ENCODE measurements around the gene ZNF93. TPM values are rescaled to one million over a fixed set of nuclear protein-coding genes. Genes with fewer than 3 reads are reported as not detected.

The ZNF93 gene
- total and polyA plus RNA-seq, 2 of the 8 experiments (the other 6 are each of a cell fraction or from before 2014, with no cell fraction given) = 40.8 to 61.8 TPM

- Histone ChIP-seq H3K23ac (ENCODE audit: insufficient read length) (no peak overlapping the region), H4K91ac (replicated peaks; ENCODE audit: insufficient read length, low read length) (no peak overlapping the region), H3K9me3 (ENCODE audit: insufficient read depth in 2 of 2, low read depth in 1 of 2, low read length in 1 of 2) (peaks cover 0 to 7% of the 10 kb centered on the region in 2 experiments; a peak in 1 of 4 replicates), H3K79me2 (ENCODE audit: control insufficient read depth in 1 of 2, insufficient read depth in 2 of 2, low read length in 2 of 2) (peaks cover 19 to 42% of the 10 kb centered on the region in 2 experiments), H2BK20ac (ENCODE audit: low read length) (no peak overlapping the region), H3K27ac (ENCODE audit: low read depth, low read length) (peak overlapping the region; percentile 55; the same call in 1 of the 2 replicates), H2AFZ (ENCODE audit: low read length) (no peak overlapping the region), H3K4ac (replicated peaks; ENCODE audit: insufficient read length, low read depth, low read length) (no peak overlapping the region), H3K18ac (ENCODE audit: extremely low read depth, low read length) (no peak overlapping the region), H2BK5ac (ENCODE audit: low read depth, low read length) (peak overlapping the region; percentile 66; the same call in 1 of the 2 replicates), H3K4me1 (replicated peaks in 1 of 4; ENCODE audit: control insufficient read depth in 3 of 4, insufficient read depth in 4 of 4, low read length in 3 of 4) (peaks cover 0 to 6% (median 2%) of the 10 kb centered on the region in 4 experiments; a peak in 4 of 7 replicates), H2BK12ac (ENCODE audit: low read depth, low read length) (peak overlapping the region; percentile 56; the same call in 1 of the 2 replicates), H3K56ac (replicated peaks; ENCODE audit: insufficient read length, low read depth, low read length) (no peak overlapping the region), H2AK5ac (ENCODE audit: low read depth, low read length) (peak overlapping the region; percentile 70; the same call in 1 of the 2 replicates), H3K23me2 (ENCODE audit: low read depth, low read length) (0 out of 2 replicates have a peak, but pooled peaks cover 2% of the 10 kb centered on the region), H3K14ac (ENCODE audit: insufficient read length) (no peak overlapping the region), H3K9ac (replicated peaks in 1 of 4; ENCODE audit: extremely low read depth in 1 of 4, low read depth in 3 of 4, low read length in 3 of 4) (peak overlapping the region in 3 of 4 experiments; percentile 48 to 98 (median 76); a peak in 6 of 7 replicates), H3K79me1 (ENCODE audit: low read depth, low read length) (no peaks in the 10 kb centered on the region), H4K5ac (ENCODE audit: insufficient read length, low read depth, low read length) (peak overlapping the region; percentile 52), H3K4me3 (ENCODE audit: extremely low read depth in 1 of 4, insufficient read depth in 2 of 4, low read depth in 3 of 4, low read length in 4 of 4) (peak overlapping the region; percentile 2 to 95 (median 94); a peak in 7 of 8 replicates), H4K20me1 (replicated peaks in 1 of 2; ENCODE audit: control insufficient read depth in 1 of 2, insufficient read depth in 2 of 2, low read length in 2 of 2) (peaks cover 1 to 9% of the 10 kb centered on the region in 2 experiments), H4K8ac (ENCODE audit: extremely low read depth, insufficient read depth, low read length) (no peak overlapping the region), H2BK120ac (replicated peaks; ENCODE audit: low read depth, low read length) (no peak overlapping the region), H2BK15ac (ENCODE audit: low read length) (no peak overlapping the region), H3K4me2 (ENCODE audit: insufficient read depth in 1 of 2, low read depth in 2 of 2, low read length in 2 of 2) (peak overlapping the region; percentile 72 to 75), H3K27me3 (replicated peaks in 1 of 4; ENCODE audit: control insufficient read depth in 3 of 4, extremely low read depth in 1 of 4, insufficient read depth in 3 of 4, low read length in 3 of 4) (no peaks in the 10 kb centered on the region), H3K36me3 (ENCODE audit: control insufficient read depth in 2 of 4, insufficient read depth in 4 of 4, low read length in 3 of 4) (peaks cover 0 to 3% (median 0%) of the 10 kb centered on the region in 4 experiments; a peak in 2 of 8 replicates)
- no peak for FAIRE-seq
- POLR2A ChIA-PET (ENCODE audit: partially characterized antibody) = interaction anchor here (0.7 to 17.2 kb wide), 33 partner anchors 10 to 279 kb away, joined by 3 to 453 read pairs (median 7); partner anchors contain the start of genes ATP13A1, ZNF101, ZNF14 and ZNF253
- CTCF ChIA-PET (ENCODE audit: partially characterized antibody) = interaction anchor here (1.1 to 1.5 kb wide), 2 partner anchors 11 to 128 kb away, joined by 3 to 6 read pairs; no protein-coding TSS in a partner anchor
- no peak for DNase-seq (ENCODE audit: low read depth in 1 of 2, low spot score in 2 of 2)
- WGBS, 2 experiments (ENCODE audit: extremely low coverage in 1 of 2, insufficient coverage in 1 of 2, insufficient read length in 1 of 2, insufficient replicate concordance in 2 of 2, low coverage in 1 of 2, low lambda C conversion rate in 2 of 2, missing lambda C conversion rate in 1 of 2) = 7% methylated on average over 9 of the region's 9 CpGs; no CpG with 5 or more reads in 1 of the 2 experiments
- peak in 1 of 2 experiments; percentile 18; a peak in 1 of 4 replicates for TF ChIP-seq SIN3A (conservative IDR thresholded peaks at IDR 0.05 in 1 of 2, IDR thresholded peaks at IDR 0.05 in 1 of 2; ENCODE audit: low read depth in 1 of 2, low read length in 2 of 2)
- 0 out of 2 replicates have a peak, but pooled peaks have one; percentile 11 for TF ChIP-seq CHD1 (IDR thresholded peaks at IDR 0.05; ENCODE audit: low read depth, low read length)
- no peak for TF ChIP-seq CHD2 (IDR thresholded peaks at IDR 0.05; ENCODE audit: low read length)
- TF ChIP-seq SRF (IDR thresholded peaks at IDR 0.05; ENCODE audit: low read depth, low read length) = peak; percentile 68; the same call in 1 of the 2 replicates
- TF ChIP-seq TBP (IDR thresholded peaks at IDR 0.05; ENCODE audit: low read depth, low read length) = no peak
- TF ChIP-seq ASH2L (IDR thresholded peaks at IDR 0.05; ENCODE audit: low read length) = no peak
These were observed 512 bp upstream of the ZNF93 start for GRCh38 chr19:19900139-19900728.

All from H1 (cell line).